HG03469 (cell line): ENCODE results near the gene MRPS12.

Experiments
- ATAC-seq: cut with Tn5 transposase; IDR thresholded peaks from one replicate; pipeline ENCODE4 v1.9.1; 2021; ENCODE audit warnings: mild to moderate bottlenecking, moderate library complexity, moderate number of reproducible peaks; ENCODE audit not compliant: unreplicated experiment

Gene MRPS12

GRCh38 chr19:38970664-38971532, 40.2 kb downstream of the MRPS12 start:
- no peak for ATAC-seq

- ATAC-seq = no peak
Measured at GRCh38 chr19:38971672-38972071, 40.9 kb downstream of the MRPS12 start.

- no peak for ATAC-seq
Measured at GRCh38 chr19:38974624-38975213, 44.0 kb downstream of the MRPS12 start.

- no peak for ATAC-seq
Measured at GRCh38 chr19:38975214-38975860, 44.6 kb downstream of the MRPS12 start, which contains the start of gene FBXO17. FBXO17 (minus strand) TSS chr19:38975742; CDS start chr19:38950319, 25,423 bp downstream.

- ATAC-seq = no peak
Measured at GRCh38 chr19:38975861-38976271, 45.1 kb downstream of the MRPS12 start.

- no peak for ATAC-seq
Measured at GRCh38 chr19:38977445-38978325, 46.9 kb downstream of the MRPS12 start.

GRCh38 chr19:38978326-38978689, 47.6 kb downstream of the MRPS12 start:
- no peak for ATAC-seq

GRCh38 chr19:38979812-38980211, 49.1 kb downstream of the MRPS12 start:
- ATAC-seq = no peak

- ATAC-seq = no peak
Measured at GRCh38 chr19:38980583-38981374, 50.0 kb downstream of the MRPS12 start.
